Measurements from ENCODE around the gene FGGY.
"Not testable (repeated sequence)": the region's sequence is repeated elsewhere in the genome, so short reads cannot be mapped to it uniquely, and the experiment has no call there.

FGGY gene

DNA sequence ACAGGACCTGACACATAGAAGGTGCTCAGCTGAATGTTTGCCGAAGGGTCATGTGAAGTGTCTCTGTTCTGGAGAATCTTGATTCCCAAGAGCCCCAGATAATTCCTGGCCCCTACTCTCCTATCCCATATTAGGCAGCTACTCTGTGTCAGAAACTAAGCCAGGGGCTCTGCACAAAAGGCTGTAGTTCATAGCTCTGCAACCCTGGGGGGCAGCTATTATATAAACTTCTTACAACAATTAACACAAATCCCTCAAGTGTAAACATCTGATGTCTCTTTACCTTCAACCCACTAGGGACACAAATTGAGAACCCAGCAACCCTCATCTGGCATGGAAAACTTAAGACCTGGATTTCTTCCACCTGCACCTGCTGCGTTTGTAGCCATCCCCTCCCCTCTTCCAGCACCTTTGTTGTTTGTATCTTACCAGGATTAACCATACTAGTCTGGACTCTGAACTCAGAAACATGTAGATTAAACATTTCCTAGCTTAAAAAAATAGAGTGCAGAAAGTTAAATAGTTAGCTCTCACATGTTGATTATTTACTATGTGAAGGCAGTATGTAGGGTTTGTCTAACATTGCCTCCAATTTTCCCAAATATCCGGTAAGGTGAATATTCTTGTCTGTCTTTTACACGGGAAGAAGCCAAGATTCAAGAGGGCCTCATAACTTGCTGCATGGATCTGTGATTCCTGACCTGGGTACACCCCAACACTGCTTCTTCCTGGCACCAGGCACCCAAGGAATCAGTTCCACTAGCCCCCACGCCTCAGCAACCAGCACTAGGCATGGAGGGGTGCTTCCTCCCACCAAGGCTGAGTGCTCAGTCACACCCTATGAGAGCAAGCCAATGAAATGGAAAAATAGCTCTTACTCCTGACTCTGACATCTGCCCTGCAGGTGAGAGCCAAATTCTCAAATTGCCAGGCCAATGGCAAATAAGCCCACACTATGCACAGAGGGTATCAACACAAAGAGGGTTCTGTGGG lies 297.2 kb downstream of the FGGY start:
- no peak for DNase-seq (ENCODE audit: low read depth)

- no peak for DNase-seq (ENCODE audit: low read depth)
Observed at GRCh38 chr1:59595774-59596173, 298.9 kb downstream of the FGGY start.

GRCh38 chr1:59596432-59596831 lies 299.5 kb downstream of the FGGY start:
- no peak for DNase-seq (ENCODE audit: low read depth)

DNA sequence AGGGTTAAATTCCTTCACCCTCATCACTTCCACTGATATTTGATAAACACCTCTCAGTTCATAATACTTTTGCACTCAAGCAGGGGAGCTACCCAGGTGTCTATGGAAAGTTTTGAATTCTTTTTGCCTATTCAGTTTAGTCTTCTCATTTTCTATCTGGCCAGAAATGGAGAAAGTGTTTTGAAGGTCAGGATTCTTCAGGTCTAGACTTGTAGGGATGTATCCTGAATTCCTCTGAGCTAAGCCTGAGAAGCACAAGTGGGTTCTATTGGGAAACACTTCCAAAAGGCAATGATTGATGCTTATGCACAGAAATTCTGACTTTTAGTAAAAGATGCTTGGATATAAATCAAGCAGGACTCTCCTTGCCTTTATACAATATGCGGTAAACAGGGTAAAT lies 300.1 kb downstream of the FGGY start:
- DNase-seq (ENCODE audit: low read depth) = no peak

GRCh38 chr1:59597420-59598119 lies 300.7 kb downstream of the FGGY start:
- no peak for DNase-seq (ENCODE audit: low read depth)

DNA sequence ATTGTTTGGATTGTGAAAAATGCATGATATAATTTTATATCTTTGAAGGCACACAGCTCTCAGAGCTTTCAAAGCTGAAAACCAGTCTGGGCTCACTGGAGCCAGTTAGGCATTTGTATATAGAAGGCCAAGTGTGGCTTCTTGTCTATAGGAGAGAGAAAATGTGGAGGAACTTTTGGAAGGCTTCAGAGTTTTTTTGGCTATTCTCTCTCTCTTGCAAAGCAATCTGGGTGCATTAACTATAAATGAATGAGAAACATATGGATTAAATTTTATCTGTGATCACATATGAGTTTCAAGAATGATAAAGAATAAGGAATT lies 301.2 kb downstream of the FGGY start:
- DNase-seq (ENCODE audit: low read depth) = no peak

GRCh38 chr1:59601041-59601441 lies 304.1 kb downstream of the FGGY start:
- DNase-seq (ENCODE audit: low read depth) = no peak

GRCh38 chr1:59601811-59602210 lies 304.9 kb downstream of the FGGY start:
- DNase-seq (ENCODE audit: low read depth) = no peak

DNA sequence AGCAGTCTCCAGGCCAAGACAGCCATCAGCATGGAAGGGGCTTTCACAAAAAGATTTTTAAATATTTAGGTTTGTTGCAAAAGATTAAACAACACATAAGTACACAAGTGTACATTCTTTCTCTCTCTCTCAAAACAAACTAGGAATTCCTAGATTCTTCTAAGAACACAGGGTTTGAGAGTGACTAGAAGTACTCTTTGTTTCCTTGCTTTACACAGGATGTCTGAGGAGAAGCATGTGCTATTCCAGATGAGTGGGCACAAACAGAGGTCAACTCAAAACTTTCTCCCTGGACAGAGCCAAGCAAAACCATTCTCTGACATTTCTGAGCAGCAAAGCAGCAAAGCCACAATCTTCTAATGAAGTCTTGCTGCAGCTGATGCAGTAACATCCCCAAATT lies 307.3 kb downstream of the FGGY start:
- DNase-seq (ENCODE audit: low read depth) = no peak

DNA sequence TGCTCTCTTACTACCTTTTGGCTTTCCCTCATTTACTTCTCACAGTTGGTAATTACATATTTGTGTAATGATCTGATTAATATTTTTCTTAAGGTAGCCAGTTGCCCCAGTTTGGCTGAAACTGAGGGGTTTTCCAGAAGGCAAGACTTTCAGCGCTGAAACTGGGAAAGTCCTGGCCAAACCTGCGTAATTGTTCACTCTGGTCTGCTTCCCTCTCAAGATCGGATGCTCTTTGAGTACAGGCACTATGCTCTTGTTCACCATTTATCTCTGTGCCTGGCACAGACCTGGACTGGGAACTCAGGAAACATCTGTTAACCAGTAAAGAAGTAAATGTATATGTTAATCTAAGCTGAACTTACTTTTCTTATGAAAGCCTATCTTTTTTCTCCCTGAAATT lies 308.3 kb downstream of the FGGY start:
- no peak for DNase-seq (ENCODE audit: low read depth)

DNA sequence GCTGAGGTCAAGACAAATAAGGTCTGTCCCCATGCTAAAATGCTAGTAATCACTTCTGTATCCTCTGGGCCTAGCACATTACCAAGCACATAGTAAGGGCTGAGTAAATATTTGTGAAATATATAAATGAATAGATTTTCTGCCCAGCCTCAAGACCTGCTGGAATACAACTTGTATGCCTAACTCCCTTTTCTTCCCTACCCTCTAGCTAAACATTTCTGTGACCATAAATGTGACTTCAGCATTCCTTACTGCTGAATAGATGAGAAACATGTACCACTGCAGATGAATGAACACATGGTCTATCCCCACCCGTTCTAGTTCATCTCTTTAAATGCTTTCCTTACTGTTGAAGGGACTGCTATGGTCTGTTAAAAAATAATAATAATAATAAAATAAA lies 308.9 kb downstream of the FGGY start:
- no peak for DNase-seq (ENCODE audit: low read depth)

DNA sequence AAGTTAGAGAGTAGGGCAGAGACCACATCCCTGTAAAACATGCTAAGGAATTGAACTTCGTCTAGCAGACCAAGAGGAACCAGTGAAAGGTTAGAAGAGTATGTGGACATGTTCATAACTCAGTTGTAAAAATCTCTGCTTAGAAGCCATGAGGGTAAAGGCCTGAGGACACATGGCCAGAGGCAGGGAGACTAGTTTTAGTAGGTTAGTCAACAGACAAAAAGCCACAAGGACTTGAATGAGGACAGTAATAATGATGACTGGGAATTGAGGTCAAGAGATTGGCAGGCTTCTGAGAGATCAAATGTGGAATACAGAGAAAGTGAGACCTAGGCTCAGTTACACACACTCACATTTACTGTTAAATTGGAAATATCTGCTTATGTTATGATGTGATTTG lies 312.4 kb downstream of the FGGY start:
- DNase-seq (ENCODE audit: low read depth) = no peak

DNA sequence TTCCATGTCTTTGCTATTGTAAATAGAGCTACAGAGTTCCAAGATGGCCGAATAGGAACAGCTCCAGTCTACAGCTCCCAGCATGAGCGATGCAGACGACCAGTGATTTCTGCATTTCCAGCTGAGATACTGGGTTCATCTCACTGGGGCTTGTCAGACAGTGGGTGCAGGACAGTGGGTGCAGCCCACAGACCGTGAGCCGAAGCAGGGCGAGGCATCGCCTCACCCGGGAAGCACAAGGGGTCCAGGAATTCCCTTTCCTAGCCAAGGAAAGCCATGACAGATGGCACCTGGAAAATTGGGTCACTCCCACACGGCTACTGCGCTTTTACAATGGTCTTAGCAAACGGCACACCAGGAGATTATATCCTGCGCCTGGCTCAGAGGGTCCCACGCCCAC lies 313.6 kb downstream of the FGGY start:
- not testable (repeated sequence) for DNase-seq (ENCODE audit: low read depth)

- no peak for DNase-seq (ENCODE audit: low read depth)
Observed at GRCh38 chr1:59617434-59617833, 320.5 kb downstream of the FGGY start.

GRCh38 chr1:59619557-59619956 lies 322.7 kb downstream of the FGGY start:
- DNase-seq (ENCODE audit: low read depth) = no peak

- no peak for DNase-seq (ENCODE audit: low read depth)
Observed at GRCh38 chr1:59625384-59625783, 328.5 kb downstream of the FGGY start.

- no peak for DNase-seq (ENCODE audit: low read depth)
Observed at GRCh38 chr1:59631561-59632255, 334.8 kb downstream of the FGGY start.

GRCh38 chr1:59635097-59635496 lies 338.2 kb downstream of the FGGY start:
- DNase-seq (ENCODE audit: low read depth) = no peak

DNA sequence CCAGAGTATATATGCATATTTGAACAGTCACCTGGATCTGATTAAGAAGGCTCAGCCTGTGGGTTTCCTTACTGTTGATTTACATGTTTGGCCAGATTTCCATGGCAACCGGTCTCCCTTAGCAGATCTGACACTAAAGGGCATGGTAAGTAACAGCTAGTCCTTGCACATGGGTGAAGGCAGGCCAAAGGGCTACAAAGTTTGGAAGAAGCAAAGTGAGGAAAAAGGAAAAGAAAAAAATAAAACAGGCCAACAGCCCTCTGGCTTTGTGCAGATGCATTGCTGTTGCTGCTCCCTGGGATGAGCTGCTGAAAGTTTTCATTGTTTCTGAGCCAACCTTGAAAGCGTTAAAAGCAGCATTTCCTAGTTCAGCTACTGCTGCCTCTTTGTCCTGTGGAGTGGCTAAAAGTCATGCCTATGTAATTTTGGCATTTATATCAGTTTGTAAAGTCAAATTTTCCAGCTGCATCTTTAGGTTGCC lies 341.4 kb downstream of the FGGY start:
- DNase-seq (ENCODE audit: low read depth) = no peak

GRCh38 chr1:59639266-59639665 lies 342.4 kb downstream of the FGGY start:
- DNase-seq (ENCODE audit: low read depth) = no peak

GRCh38 chr1:59640851-59641250 lies 344.0 kb downstream of the FGGY start:
- no peak for DNase-seq (ENCODE audit: low read depth)

DNA sequence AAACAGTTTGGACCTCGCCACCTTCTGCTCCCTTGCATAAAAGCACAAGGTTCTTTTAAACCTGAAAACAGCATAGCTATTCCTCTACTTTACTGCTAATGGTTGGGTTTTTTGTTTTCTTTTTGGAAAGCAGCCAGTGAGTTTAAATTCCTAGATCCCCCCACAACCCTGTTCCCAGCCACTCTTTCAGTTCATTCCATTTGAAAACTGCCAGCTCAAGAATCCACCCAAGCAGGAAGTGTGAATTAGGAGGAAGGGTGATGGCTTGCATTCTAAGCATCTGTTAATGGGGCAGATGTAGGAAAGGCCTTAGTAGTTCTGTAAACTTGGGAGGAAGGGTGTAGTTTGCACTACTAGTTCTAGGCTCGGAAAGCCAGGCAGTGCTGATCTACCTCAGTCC lies 344.9 kb downstream of the FGGY start:
- DNase-seq (ENCODE audit: low read depth) = no peak

DNA sequence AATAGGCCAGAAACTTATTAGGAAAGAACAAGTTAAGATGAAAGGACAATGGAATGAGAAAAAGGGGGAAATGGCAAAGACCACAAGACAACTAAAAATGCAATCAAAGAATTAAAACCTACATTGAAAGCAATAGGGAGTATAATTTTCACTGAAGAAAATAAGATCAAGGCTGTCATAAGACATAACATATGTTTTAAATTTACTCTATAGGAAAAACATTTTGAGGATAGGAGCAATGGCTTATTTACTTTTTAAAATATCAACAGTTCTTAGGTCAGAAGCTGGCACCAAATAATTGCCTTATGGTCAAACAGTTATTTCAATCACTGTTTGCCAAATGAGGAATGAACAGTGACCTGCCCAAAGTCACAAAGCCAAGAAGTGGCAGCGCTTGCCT lies 346.6 kb downstream of the FGGY start:
- DNase-seq (ENCODE audit: low read depth) = no peak
